Measurements from ENCODE around the gene IRF2BP2.
A peak's percentile ranks its signal among the peaks of the same experiment; 100 is the strongest.

IRF2BP2 gene

GRCh38 chr1:234600418-234601281 is 9.3 kb downstream of the IRF2BP2 start:
- peak; percentile 26 to 49 (median 46) for DNase-seq

- DNase-seq = peak; percentile 84 to 96 (median 92)
Observed at GRCh38 chr1:234599617-234600417, 10.2 kb downstream of the IRF2BP2 start.

- DNase-seq = peak; percentile 40 to 70 (median 56)
Observed at GRCh38 chr1:234598974-234599616, 10.9 kb downstream of the IRF2BP2 start.

GRCh38 chr1:234597894-234598293 is 12.1 kb downstream of the IRF2BP2 start:
- peak; percentile 60 to 78 (median 68) for DNase-seq

- no peak for DNase-seq
Observed at GRCh38 chr1:234595899-234596298, 14.1 kb downstream of the IRF2BP2 start.

- DNase-seq = peak in 2 of 4 experiments; percentile 35 to 42
Observed at GRCh38 chr1:234594575-234594974, 15.4 kb downstream of the IRF2BP2 start.

- no peak for DNase-seq
Observed at GRCh38 chr1:234593771-234594504, 16.0 kb downstream of the IRF2BP2 start.

- DNase-seq = no peak
Observed at GRCh38 chr1:234593109-234593508, 16.9 kb downstream of the IRF2BP2 start.

GRCh38 chr1:234592240-234592639 is 17.7 kb downstream of the IRF2BP2 start:
- DNase-seq = no peak

GRCh38 chr1:234591131-234591530 is 18.8 kb downstream of the IRF2BP2 start:
- no peak for DNase-seq

- DNase-seq = no peak
Observed at GRCh38 chr1:234589854-234590620, 19.9 kb downstream of the IRF2BP2 start.

- DNase-seq = no peak
Observed at GRCh38 chr1:234589064-234589800, 20.7 kb downstream of the IRF2BP2 start.

- DNase-seq = no peak
Observed at GRCh38 chr1:234588386-234588785, 21.6 kb downstream of the IRF2BP2 start.

- DNase-seq = peak in 3 of 4 experiments; percentile 11 to 34 (median 11)
Observed at GRCh38 chr1:234586892-234587485, 23.0 kb downstream of the IRF2BP2 start.

GRCh38 chr1:234586304-234586703 is 23.7 kb downstream of the IRF2BP2 start:
- DNase-seq = no peak

- no peak for DNase-seq
Observed at GRCh38 chr1:234585330-234586055, 24.5 kb downstream of the IRF2BP2 start.

- no peak for DNase-seq
Observed at GRCh38 chr1:234584926-234585325, 25.1 kb downstream of the IRF2BP2 start.

- DNase-seq = no peak
Observed at GRCh38 chr1:234584420-234584805, 25.6 kb downstream of the IRF2BP2 start.

GRCh38 chr1:234583755-234584419 is 26.1 kb downstream of the IRF2BP2 start:
- no peak for DNase-seq
